ENCODE data around the gene ACVR2A.

DNA sequence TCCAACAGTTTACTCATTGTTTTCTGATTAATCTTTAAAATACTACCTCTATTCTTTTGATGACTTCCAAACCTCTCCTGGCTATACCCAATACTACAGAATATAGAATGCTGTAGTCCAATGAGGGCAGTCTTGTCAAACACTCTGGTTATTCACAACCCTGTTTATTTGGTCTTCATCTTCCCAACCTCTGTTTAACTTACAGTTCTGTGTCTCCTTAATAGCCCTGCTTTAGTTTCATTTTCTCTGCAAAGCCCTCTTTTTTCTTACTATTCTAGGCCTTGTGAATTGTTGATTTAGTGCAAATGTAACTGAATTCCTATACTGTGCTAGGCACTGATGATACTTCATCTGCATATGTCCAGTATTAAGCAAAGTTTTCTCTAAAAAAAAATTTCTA, 40.0 kb downstream of the ACVR2A start:
- TF ChIP-seq JUND (IDR thresholded peaks at IDR 0.05) (no peak), EP300 (IDR thresholded peaks at IDR 0.05; ENCODE audit: borderline replicate concordance in 1 of 2, low read depth in 1 of 2, low read length in 1 of 2) (no peak), SIN3A (IDR thresholded peaks at IDR 0.05; ENCODE audit: borderline replicate concordance, low read depth, low read length) (no peak), EZH2phosphoT487 (IDR thresholded peaks at IDR 0.05; ENCODE audit: borderline replicate concordance, low read depth) (no peak), CTCF (IDR thresholded peaks at IDR 0.05) (no peak)

All from SK-N-SH (cell line).